ENCODE data around the gene ACTL10.
"Not testable (repeated sequence)": the region's sequence is repeated elsewhere in the genome, so short reads cannot be mapped to it uniquely, and the experiment has no call there.

The ACTL10 gene

DNA sequence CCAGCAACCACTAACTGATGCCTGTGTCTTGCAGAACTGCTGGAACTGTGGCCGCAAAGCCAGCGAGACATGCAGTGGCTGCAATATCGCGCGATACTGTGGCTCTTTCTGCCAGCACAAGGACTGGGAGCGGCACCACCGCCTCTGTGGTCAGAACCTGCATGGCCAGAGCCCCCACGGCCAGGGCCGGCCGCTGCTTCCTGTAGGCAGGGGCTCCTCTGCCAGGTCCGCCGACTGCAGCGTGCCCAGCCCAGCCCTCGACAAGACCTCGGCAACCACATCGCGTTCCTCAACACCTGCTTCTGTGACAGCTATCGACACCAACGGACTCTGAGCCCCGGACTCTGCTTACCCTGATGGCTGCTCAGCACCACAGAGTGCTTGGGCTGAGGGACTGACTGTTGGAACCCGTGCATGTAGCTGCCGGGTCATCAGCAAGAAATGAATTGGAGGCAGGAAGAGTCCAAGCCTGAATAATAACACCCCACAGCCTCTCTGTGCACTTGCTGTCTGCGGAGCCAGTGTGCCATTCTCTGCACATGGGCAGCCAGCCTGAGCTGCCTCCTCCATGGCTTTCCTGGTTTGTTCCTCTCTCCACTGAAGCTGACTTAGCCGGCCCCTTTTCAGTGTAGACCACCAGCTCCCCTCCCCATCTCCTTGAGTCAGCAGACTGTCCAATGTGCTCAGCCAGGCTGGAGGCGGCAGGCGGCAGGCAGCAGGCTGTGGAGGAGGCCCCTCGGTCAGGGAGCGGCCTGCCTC, 22.3 kb upstream of the ACTL10 start:
- in situ Hi-C loops (cut with HindIII; ENCODE audit: low sequenced_read_pairs): no loop called here
- TF ChIP-seq, protein P1, sequence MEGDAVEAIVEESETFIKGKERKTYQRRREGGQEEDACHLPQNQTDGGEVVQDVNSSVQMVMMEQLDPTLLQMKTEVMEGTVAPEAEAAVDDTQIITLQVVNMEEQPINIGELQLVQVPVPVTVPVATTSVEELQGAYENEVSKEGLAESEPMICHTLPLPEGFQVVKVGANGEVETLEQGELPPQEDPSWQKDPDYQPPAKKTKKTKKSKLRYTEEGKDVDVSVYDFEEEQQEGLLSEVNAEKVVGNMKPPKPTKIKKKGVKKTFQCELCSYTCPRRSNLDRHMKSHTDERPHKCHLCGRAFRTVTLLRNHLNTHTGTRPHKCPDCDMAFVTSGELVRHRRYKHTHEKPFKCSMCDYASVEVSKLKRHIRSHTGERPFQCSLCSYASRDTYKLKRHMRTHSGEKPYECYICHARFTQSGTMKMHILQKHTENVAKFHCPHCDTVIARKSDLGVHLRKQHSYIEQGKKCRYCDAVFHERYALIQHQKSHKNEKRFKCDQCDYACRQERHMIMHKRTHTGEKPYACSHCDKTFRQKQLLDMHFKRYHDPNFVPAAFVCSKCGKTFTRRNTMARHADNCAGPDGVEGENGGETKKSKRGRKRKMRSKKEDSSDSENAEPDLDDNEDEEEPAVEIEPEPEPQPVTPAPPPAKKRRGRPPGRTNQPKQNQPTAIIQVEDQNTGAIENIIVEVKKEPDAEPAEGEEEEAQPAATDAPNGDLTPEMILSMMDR (IDR thresholded peaks at IDR 0.05; ENCODE audit: low read depth, low read length, missing control alignments): no peak
- no peak overlapping the region for H3K4me3 ChIP-seq (ENCODE audit: low read depth, low read length)
- DNase-seq (ENCODE audit: low read depth): no peak

DNA sequence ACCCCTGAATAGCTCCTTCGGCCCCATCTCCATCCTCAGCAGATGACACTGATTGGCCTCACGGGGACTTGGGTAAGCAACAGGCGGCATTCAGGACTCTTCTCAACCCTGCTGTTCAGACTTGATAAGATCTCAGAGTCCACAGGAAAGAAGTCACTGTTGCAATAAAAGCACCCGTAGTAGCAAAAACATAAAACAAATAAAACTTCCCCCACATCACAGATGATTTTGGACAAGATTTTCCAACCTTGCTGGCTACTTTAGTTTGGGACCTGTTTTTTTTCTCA, 21.7 kb upstream of the ACTL10 start:
- in situ Hi-C loops (cut with HindIII; ENCODE audit: low sequenced_read_pairs): no loop called here
- H3K4me3 ChIP-seq (ENCODE audit: low read depth, low read length): no peak overlapping the region

DNA sequence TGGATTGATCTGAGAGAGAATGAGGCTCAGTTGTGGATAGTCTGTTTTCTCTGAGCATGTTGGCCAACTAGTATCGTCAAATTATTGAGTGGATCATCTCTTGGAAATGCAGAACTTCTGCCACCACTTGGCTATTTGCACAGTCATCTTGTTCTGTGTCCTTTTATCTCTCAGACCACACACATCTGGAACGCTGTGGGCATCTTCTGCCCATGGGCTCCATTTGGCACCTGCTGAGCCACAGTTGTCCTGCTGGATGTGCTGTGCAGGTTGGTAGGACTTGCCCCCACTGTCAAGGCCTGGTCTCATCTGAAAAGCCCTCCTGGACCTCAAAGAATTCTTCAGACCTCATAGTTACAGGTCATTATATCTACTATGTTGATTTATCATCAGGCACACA, 21.3 kb upstream of the ACTL10 start:
- H3K4me3 ChIP-seq (ENCODE audit: low read depth, low read length): no peak overlapping the region
- DNase-seq (ENCODE audit: low read depth): no peak
- in situ Hi-C loops (cut with HindIII; ENCODE audit: low sequenced_read_pairs): no loop called here
- TF ChIP-seq, protein P1 (IDR thresholded peaks at IDR 0.05; ENCODE audit: low read depth, low read length, missing control alignments): no peak

More for the DNA sequence above, 21.7 kb upstream of the ACTL10 start:
- no peak for DNase-seq (ENCODE audit: low read depth)
- TF ChIP-seq, protein P1 (IDR thresholded peaks at IDR 0.05; ENCODE audit: low read depth, low read length, missing control alignments): no peak

DNA sequence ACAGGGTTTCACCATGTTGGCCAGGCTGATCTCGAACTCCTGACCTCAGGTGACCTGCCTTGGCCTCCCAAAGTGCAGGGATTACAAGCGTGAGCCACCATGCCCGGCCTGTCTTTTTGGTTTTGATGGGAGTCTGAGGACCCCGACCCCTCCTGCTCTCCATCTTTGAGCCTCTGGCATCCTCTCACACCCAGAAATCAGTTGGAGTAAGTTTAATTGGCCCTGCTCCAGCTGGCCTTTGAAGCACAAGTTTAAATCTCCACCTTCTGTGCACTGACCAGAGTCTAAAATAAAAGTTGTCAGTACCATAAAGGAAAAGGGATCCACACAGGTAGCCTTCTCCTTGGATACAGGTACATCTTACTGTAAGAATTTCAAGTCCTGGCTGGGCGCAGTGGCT, 20.6 kb upstream of the ACTL10 start:
- TF ChIP-seq, protein P1 (IDR thresholded peaks at IDR 0.05; ENCODE audit: low read depth, low read length, missing control alignments): no peak
- in situ Hi-C loops (cut with HindIII; ENCODE audit: low sequenced_read_pairs): no loop called here
- DNase-seq (ENCODE audit: low read depth): no peak
- no peak overlapping the region for H3K4me3 ChIP-seq (ENCODE audit: low read depth, low read length)

DNA sequence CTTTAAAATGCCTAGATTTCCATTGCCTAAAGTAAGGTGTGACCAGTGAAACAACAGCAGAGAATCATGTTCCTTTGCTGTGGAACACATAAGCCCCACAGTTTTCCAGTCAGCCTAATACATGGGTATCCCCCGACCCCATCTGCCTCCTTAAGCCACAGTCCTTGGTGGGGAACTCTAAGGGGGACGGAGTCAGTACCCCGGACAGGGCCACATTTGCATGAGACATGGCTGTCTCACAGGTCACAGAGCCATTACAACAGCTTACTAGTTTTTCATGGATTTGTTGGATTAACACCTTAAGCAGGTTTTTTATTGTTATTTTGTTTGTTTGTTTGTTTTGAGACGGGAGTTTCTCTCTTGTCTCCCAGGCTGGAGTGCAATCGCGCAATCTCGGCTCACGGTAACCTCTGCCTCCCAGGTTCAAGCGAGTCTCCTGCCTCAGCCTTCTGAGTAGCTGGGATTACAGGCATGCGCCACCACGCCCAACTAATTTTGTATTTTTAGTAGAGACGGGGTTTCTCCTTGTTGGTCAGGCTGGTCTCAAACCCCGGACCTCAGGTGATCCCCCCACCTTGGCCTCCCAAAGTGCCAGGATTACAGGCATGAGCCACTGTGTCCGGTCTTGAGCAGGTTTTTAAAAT, 19.7 kb upstream of the ACTL10 start:
- in situ Hi-C loops (cut with HindIII; ENCODE audit: low sequenced_read_pairs); DNase-seq (ENCODE audit: low read depth); H3K4me3 ChIP-seq (ENCODE audit: low read depth, low read length): not testable (repeated sequence)

DNA sequence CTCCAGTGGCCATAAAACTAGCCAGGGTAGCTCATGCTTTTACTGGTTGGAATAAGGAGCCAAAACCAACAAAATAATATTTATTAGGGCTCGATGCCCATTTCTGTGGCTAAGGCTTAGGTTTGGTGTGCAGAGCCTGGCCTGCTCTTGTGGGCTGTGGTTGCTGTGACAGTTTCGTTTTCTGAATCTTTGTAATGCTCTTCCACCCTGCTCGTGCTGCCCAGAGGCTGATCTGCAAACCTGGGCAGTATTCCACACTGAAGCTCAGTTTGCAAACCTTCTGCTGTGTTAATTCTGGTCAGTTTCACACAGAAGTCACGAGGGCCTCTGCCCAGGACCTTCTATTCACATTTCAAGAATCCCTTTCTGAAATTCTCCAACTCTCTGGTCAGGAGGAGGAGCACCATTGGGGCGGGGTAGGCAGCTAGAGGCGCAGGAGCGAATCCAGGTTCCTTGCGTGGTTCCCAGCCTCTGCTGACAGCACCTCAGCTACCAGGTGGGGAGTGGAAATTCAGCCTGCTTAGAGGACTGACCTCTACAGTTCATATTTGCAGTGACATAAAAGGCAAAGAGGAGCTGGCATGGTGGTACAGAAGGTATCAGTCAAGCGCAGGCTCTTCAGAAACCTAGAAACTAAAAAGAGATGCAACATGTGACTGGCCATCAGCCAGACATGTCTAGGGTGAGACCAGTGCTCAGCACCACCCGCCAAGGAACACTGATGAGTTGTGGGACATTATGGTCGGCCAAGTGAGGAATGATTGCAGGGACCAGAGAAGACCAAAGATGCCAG, 18.9 kb upstream of the ACTL10 start:
- no peak overlapping the region for H3K4me3 ChIP-seq (ENCODE audit: low read depth, low read length)
- DNase-seq (ENCODE audit: low read depth): peak; percentile 95
- TF ChIP-seq, protein P1 (IDR thresholded peaks at IDR 0.05; ENCODE audit: low read depth, low read length, missing control alignments): no peak
- in situ Hi-C loops (cut with HindIII; ENCODE audit: low sequenced_read_pairs): no loop called here

Measured in astrocyte of the cerebellum (primary cell).